Loucy (cell line): Measurements from ENCODE around the gene MICAL2.

Source experiments
- H2AFZ ChIP-seq: fragments of 200-600 bp; sonication (generic); 2 replicates; pipeline ENCODE4 v1.6.0; 2016; ENCODE audit warnings: antibody characterized with exemption, mild to moderate bottlenecking, low read length, moderate library complexity
- H3F3A ChIP-seq: fragments of 200-600 bp; 2 replicates; pipeline ENCODE4 v1.6.0; 2016; ENCODE audit warnings: antibody characterized with exemption, low read depth, mild to moderate bottlenecking
- H3K27me3 ChIP-seq: fragments of 200-600 bp; sonication (generic); 2 replicates; pipeline ENCODE4 v1.6.1; 2014; ENCODE audit warnings: low read length, mild to moderate bottlenecking; ENCODE audit not compliant: insufficient read depth, poor library complexity, severe bottlenecking
- H3K36me3 ChIP-seq: fragments of 200-600 bp; sonication (generic); 2 replicates; pipeline ENCODE4 v1.6.1; 2016; ENCODE audit warnings: low read length; ENCODE audit not compliant: insufficient read depth
- H3K4me1 ChIP-seq: fragments of 200-600 bp; sonication (generic); 2 replicates; pipeline ENCODE4 v1.5.1; 2014; ENCODE audit warnings: low read length, mild to moderate bottlenecking; ENCODE audit not compliant: insufficient read depth, poor library complexity, severe bottlenecking
- H3K4me2 ChIP-seq: fragments of 200-600 bp; sonication (generic); 2 replicates; pipeline ENCODE4 v1.6.0; 2014; ENCODE audit warnings: antibody characterized with exemption, low read length, low read depth, mild to moderate bottlenecking; ENCODE audit not compliant: poor library complexity, severe bottlenecking
- H3K4me3 ChIP-seq: fragments of 200-600 bp; sonication (generic); 2 replicates; pipeline ENCODE4 v1.5.1; 2014; ENCODE audit warnings: low read length, mild to moderate bottlenecking, mixed read lengths; ENCODE audit not compliant: poor library complexity, severe bottlenecking
- H3K79me2 ChIP-seq: fragments of 200-600 bp; sonication (generic); 2 replicates; pipeline ENCODE4 v1.6.1; 2014; ENCODE audit warnings: low read length; ENCODE audit not compliant: insufficient read depth
- H3K9ac ChIP-seq: fragments of 200-600 bp; sonication (generic); 2 replicates; pipeline ENCODE4 v1.6.0; 2014; ENCODE audit warnings: mild to moderate bottlenecking, low read depth, low read length, moderate library complexity; ENCODE audit not compliant: poor library complexity, severe bottlenecking
- H3K9me2 ChIP-seq: fragments of 200-600 bp; sonication (generic); replicated peaks from 2 replicates; pipeline ENCODE4 v1.6.1; 2016; ENCODE audit warnings: low read depth, low read length, mixed read lengths
- H3K9me3 ChIP-seq: fragments of 200-600 bp; sonication (generic); 2 replicates; pipeline ENCODE4 v1.6.1; 2014; ENCODE audit warnings: mild to moderate bottlenecking, antibody characterized with exemption, low read length, low read depth; ENCODE audit not compliant: insufficient read depth
- H4K20me1 ChIP-seq: fragments of 200-600 bp; sonication (generic); 2 replicates; pipeline ENCODE4 v1.6.0; 2014; ENCODE audit warnings: antibody characterized with exemption, low read length, mild to moderate bottlenecking; ENCODE audit not compliant: insufficient read depth, poor library complexity, severe bottlenecking
- EZH2phosphoT487 ChIP-seq: fragments of 200-600 bp; IDR thresholded peaks from 2 replicates; pipeline ENCODE4 v1.6.1; 2018; ENCODE audit warnings: antibody characterized with exemption, mild to moderate bottlenecking, moderate library complexity, borderline replicate concordance
- TF ChIP-seq, protein P1 (sequence below): fragments of 200-600 bp; sonication (generic); conservative IDR thresholded peaks from 2 replicates; pipeline ENCODE4 v1.5.1; 2014; ENCODE audit warnings: mild to moderate bottlenecking, antibody characterized with exemption, low read length

Gene MICAL2

GRCh38 chr11:12147827-12148226, 37.4 kb downstream of the MICAL2 start:
- Histone ChIP-seq H3K9me2 (no peaks in the 10 kb centered on the region), H3F3A (no peaks in the 10 kb centered on the region), H3K36me3 (no peaks in the 10 kb centered on the region), H4K20me1 (no peaks in the 10 kb centered on the region), H3K4me2 (no peak overlapping the region), H3K79me2 (no peaks in the 10 kb centered on the region), H3K4me3 (no peak overlapping the region), H3K9ac (no peak overlapping the region), H3K9me3 (no peaks in the 10 kb centered on the region), H3K4me1 (peaks cover 37% of the 10 kb centered on the region), H3K27me3 (no peaks in the 10 kb centered on the region), H2AFZ (no peak overlapping the region)
- TF ChIP-seq, protein P1, sequence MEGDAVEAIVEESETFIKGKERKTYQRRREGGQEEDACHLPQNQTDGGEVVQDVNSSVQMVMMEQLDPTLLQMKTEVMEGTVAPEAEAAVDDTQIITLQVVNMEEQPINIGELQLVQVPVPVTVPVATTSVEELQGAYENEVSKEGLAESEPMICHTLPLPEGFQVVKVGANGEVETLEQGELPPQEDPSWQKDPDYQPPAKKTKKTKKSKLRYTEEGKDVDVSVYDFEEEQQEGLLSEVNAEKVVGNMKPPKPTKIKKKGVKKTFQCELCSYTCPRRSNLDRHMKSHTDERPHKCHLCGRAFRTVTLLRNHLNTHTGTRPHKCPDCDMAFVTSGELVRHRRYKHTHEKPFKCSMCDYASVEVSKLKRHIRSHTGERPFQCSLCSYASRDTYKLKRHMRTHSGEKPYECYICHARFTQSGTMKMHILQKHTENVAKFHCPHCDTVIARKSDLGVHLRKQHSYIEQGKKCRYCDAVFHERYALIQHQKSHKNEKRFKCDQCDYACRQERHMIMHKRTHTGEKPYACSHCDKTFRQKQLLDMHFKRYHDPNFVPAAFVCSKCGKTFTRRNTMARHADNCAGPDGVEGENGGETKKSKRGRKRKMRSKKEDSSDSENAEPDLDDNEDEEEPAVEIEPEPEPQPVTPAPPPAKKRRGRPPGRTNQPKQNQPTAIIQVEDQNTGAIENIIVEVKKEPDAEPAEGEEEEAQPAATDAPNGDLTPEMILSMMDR, result no peak
- no peak for TF ChIP-seq EZH2phosphoT487

DNA sequence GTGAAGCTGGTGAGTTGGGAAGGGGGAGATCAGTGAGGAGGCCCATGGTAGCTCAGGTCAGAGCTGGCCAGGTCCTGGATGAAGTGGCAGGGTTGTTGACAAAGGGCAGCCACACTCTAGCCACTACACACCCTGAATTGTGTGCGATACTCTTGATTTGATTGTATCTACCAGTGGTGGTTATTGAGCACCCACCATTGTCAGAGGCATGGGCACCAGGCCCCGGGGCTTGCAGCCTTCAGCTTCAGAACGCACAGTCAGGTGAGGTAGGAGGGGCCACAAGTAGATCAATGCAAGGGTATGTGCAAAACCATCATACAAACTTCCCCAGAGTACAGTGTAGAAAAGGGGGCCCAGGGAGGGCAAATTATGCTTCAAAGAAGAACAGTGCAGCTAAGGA, 38.1 kb downstream of the MICAL2 start:
- Histone ChIP-seq H3K79me2 (no peaks in the 10 kb centered on the region), H3K9me2 (no peaks in the 10 kb centered on the region), H3K4me1 (peaks cover 31% of the 10 kb centered on the region), H3K9me3 (no peaks in the 10 kb centered on the region), H3F3A (no peaks in the 10 kb centered on the region), H3K4me2 (no peak overlapping the region), H2AFZ (no peak overlapping the region), H4K20me1 (no peaks in the 10 kb centered on the region), H3K4me3 (no peak overlapping the region), H3K36me3 (no peaks in the 10 kb centered on the region), H3K27me3 (no peaks in the 10 kb centered on the region), H3K9ac (no peak overlapping the region)
- TF ChIP-seq, protein P1, result no peak
- no peak for TF ChIP-seq EZH2phosphoT487

GRCh38 chr11:12148882-12149281, 38.5 kb downstream of the MICAL2 start:
- H3F3A ChIP-seq, result no peaks in the 10 kb centered on the region
- H3K9me2 ChIP-seq, result no peaks in the 10 kb centered on the region
- H2AFZ ChIP-seq, result no peak overlapping the region
- no peaks in the 10 kb centered on the region for H3K79me2 ChIP-seq
- H3K4me1 ChIP-seq, result peaks cover 27% of the 10 kb centered on the region
- no peaks in the 10 kb centered on the region for H4K20me1 ChIP-seq
- H3K27me3 ChIP-seq, result no peaks in the 10 kb centered on the region
- no peaks in the 10 kb centered on the region for H3K36me3 ChIP-seq
- TF ChIP-seq EZH2phosphoT487, result no peak
- TF ChIP-seq, protein P1, result no peak
- no peak overlapping the region for H3K4me3 ChIP-seq
- H3K4me2 ChIP-seq, result no peak overlapping the region
- H3K9me3 ChIP-seq, result no peaks in the 10 kb centered on the region
- H3K9ac ChIP-seq, result no peak overlapping the region
